Measurements from ENCODE around the gene SECISBP2.
"Not testable (repeated sequence)": the region's sequence is repeated elsewhere in the genome, so short reads cannot be mapped to it uniquely, and the experiment has no call there.

The SECISBP2 gene

DNA sequence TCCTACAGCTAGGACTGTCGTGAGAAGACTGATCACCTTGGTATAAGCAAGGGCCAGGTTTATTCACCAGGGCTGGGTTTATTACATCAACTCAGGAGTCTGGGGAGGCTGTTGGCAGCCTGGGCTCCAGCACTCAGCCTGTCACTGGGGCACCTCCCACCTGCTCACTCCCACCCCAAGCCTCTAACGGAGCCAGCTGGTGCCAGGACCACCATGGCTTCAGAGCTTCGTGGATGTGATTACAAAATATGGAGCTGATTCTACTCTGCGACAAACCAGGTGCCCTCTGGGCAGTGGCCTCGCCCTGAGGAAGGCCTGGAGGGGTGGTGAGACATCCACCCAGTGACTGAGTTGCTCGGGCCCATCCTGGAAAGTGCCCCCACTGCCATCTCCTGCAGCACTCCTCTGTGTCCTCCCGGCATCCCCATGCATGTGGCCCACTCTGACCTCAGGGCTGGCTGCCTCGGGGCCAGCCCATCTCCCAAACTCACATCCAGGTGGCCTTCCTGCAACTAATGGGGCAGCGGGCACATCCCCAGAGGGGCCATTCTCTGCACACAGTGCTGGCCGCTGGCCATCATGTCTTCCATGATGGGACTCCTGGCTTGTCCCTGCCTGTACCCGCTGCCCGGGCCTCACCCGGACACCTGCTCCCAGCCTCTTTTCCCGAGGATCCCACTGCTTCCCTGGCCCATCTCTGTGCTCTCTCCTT is 49.6 kb downstream of the SECISBP2 start:
- DNase-seq, result no peak

GRCh38 chr9:89368550-89368949 is 50.2 kb downstream of the SECISBP2 start:
- no peak for DNase-seq

GRCh38 chr9:89368978-89369377 is 50.7 kb downstream of the SECISBP2 start:
- no peak for DNase-seq

DNA sequence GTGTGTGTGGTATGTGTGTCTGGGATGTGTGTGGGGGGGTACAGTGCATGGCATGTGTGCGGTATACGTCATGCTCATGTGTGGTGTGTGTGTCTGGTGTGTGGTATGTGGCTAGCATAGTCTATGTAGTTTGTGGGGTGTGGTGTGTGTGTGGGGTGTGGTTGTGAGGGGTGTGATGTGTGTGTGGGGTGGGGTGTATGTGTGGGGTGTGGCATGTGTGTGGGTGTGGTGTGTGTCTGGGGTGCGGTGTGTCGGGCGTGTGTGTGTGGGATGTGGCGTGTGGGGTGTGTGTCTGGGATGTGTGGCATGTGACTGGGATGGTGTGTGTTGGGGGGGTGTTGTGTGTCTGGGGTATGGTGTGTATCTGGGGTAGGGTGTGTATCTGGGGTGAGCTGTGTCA is 52.3 kb downstream of the SECISBP2 start:
- no peak for DNase-seq

DNA sequence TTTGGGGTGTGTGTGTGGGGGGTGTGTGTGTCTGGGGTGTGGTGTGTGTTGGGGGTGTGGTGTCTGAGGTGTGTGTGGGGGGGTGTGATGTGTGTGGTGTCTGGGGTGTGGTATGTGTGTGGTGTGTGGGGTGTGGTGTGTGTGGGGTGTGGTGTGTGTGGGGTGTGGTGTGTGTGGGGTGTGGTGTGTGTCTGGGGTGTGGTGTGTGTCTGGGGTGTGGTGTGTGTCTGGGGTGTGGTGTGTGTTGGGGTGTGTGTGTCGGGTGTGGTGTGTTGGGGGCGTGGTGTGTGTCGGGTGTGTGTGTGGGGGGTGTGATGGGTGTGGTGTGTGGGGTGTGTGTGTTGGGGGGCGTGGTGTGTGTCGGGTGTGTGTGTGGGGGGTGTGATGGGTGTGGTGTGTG is 53.5 kb downstream of the SECISBP2 start:
- not testable (repeated sequence) for DNase-seq

GRCh38 chr9:89372230-89372816 is 54.0 kb downstream of the SECISBP2 start:
- peak in 1 of 2 donors; percentile 33 for DNase-seq

GRCh38 chr9:89372979-89373378 is 54.7 kb downstream of the SECISBP2 start:
- no peak for DNase-seq

DNA sequence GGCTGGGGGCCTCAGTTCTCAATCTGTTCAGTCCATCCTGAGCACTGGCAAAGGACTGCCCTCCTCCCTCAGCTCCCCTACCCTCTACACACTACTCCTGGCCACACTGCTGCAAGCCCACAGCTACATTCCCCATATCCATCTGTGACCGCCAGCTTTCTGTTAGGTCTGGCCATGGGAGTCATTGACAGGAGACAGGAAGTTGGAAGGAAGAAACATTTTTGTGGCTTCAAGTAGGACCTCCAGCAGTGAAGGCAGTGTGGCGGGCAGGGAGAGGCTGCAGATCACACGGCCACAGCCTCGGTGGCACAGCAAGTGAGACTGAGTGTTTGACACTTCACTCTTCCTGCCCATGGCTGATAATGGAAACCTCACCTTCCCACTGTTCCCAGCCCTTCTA is 55.9 kb downstream of the SECISBP2 start:
- no peak for DNase-seq

- DNase-seq, result no peak
Observed at GRCh38 chr9:89375191-89375760, 57.0 kb downstream of the SECISBP2 start.

DNA sequence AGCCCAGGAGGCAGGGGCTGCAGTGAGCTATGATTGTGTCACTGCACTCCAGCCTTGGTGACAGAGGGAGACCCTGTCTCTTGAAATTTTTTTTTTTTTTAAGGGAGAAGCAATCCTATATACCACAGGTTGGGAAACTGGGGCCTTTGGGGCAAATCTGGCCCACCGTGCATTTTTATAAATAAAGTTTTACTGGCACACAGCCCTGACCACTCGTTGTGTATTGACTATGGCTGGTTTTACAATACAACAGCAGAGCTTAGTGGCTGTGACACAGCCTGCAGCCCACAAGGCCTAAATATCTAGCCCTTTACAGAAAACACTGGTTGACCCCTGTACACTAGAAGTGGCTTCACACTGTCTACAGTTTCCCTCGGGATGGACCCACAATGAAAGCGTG is 58.0 kb downstream of the SECISBP2 start:
- no peak for DNase-seq

GRCh38 chr9:89376741-89377351 is 58.5 kb downstream of the SECISBP2 start:
- DNase-seq, result no peak

DNA sequence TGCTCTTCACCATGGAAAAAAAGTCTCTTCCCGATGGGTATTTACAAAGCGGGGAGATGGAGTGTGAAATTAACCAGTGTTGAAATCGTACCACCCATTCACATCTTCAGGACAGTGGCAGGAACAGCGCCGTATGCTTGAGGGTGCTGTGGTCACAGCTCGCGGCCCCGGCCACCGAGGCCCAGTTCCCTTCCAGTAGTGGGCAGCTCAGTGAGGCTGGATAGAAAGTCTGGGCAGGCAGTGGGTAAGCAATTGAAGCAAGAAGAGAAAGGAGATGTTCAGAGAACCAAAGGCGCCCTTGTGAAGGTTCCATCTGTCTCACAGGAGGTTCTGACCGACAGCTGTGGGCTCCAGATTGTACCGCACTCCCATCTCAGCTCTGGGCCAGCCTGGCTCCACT is 59.1 kb downstream of the SECISBP2 start:
- no peak for DNase-seq

- DNase-seq, result no peak
Observed at GRCh38 chr9:89378541-89378940, 60.2 kb downstream of the SECISBP2 start.

DNA sequence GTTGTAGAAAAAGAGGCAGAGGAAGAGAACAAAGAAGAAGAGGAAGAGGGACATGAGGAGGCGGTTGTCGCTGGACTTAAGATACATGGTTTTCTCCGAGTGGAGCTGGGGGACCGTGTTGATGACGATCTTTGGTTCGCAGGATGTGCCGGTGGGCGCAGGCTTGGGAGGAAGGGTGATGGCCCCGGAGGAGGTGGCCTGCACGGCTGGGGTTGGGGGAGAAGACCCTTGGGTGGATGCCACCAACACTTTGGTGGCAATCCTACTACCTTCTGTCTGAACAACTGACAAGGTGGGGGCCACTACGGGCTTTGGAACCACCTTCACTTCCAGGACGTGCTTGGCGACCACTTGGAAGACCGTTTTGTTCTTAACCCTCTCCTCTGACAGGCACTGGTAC is 60.7 kb downstream of the SECISBP2 start:
- no peak for DNase-seq

GRCh38 chr9:89379508-89380115 is 61.3 kb downstream of the SECISBP2 start:
- no peak for DNase-seq

- no peak for DNase-seq
Observed at GRCh38 chr9:89380437-89381307, 62.4 kb downstream of the SECISBP2 start.

DNA sequence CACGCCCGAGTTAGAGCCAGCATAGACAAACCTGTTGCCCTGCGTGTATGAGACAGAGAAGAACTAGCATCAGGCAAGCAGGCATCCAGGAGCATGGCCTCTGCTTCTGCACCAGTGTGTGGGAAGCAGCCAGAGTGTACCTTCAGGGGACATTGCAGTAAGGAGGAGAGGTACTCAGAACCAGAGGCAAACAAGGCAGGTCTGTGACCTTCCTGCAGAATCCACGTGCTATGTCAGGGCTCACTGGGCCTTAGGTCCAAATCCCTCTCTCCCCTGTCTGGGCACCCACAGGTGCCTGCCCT is 63.0 kb downstream of the SECISBP2 start:
- no peak for DNase-seq

GRCh38 chr9:89382026-89382986 is 64.0 kb downstream of the SECISBP2 start:
- DNase-seq, result peak in 1 of 2 donors; percentile 33

DNA sequence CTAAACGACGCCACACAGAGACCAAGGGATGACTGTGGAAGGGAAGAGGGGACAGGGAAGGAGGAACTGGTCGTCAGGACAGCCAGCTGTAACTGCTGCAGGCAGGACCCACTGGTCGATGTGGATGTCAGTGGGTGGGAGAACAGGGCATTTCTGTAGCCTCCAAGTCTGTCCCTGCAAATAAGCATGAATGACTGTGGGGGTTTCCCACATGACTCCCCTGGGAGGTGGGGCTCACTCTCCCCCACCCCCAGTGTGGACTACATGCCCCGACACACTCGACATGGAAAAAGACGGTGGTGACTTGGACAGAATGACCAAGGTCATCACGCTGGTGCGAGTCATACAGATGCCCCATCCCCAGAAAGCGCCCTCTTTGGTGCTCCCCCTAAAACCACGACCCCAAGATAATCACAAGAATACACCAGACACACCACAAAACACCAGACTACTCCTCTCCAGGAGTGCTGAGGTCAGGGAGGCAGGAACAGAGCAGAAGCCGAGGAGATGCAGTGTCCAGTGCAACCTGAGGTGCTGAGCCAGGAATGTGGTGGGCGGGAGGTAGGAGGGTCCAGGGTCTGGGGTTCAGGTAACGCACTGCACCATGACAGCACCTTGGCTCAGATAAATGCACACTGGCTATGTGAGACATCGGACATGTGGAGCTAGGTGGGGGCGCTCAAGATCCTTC is 64.9 kb downstream of the SECISBP2 start:
- no peak for DNase-seq

GRCh38 chr9:89383721-89384300 is 65.5 kb downstream of the SECISBP2 start:
- no peak for DNase-seq

DNA sequence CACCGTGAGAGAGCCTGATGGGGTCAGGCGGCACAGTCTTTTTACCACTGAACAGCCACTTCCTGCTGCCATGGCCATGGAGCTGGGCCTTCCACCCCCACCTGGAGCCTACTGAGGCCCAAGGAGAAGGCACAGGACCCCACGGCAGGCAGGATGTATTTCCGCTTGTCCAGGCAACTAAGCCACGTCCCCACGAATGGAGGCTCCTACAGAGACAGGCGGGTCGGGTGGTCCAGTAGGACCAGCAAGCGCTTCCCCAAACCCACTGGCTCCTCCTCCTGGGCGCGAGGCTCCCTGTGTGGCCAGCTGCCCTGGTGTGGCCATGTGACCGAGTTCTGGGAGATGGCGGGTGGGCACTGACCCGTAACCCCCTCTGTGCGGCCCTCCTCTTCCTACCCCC is 66.5 kb downstream of the SECISBP2 start:
- no peak for DNase-seq
